ENCODE measurements around the gene DPP6. TPM values are rescaled to one million over a fixed set of nuclear protein-coding genes. Genes with fewer than 3 reads are reported as not detected.

Gene DPP6
- total and polyA plus RNA-seq, 2 experiments from 2014 or later = not detected

DNA sequence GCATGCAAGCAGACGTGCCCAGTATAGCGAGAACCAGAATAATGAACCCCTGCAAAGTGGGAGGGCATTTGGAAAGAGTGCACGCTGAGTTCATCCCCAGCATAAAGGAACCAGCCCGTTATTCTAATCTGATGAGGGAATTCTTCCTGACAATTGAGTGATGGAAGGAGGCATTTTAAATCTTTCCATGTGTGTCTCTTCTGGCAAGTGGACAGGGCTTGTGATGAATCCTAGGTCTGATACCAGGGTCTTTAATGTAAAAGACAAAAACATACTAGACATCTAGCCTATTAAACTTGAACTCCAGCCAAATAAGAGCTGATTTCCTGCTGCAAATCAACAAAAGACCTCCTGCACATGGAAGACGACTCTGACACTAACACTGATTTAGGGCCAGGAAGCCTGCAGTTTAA, 301.2 kb downstream of the DPP6 start (continued):
- TF ChIP-seq EZH2 (IDR thresholded peaks at IDR 0.05; ENCODE audit: low read depth, unreplicated experiment) (no peak), EZH2phosphoT487 (IDR thresholded peaks at IDR 0.05; ENCODE audit: unreplicated experiment) (no peak), ZNF114 (CRISPR knock-in tag; IDR thresholded peaks at IDR 0.05) (no peak), ZNF331 (CRISPR knock-in tag; IDR thresholded peaks at IDR 0.05; ENCODE audit: low read depth) (no peak), JUNB (IDR thresholded peaks at IDR 0.05; ENCODE audit: unreplicated experiment) (no peak), NANOG (IDR thresholded peaks at IDR 0.05; ENCODE audit: borderline replicate concordance) (no peak), CREB1 (CRISPR knock-in tag; IDR thresholded peaks at IDR 0.05; ENCODE audit: low read depth) (no peak), STAT1 (IDR thresholded peaks at IDR 0.05; ENCODE audit: unreplicated experiment) (no peak)
- TF ChIP-seq, protein P1, sequence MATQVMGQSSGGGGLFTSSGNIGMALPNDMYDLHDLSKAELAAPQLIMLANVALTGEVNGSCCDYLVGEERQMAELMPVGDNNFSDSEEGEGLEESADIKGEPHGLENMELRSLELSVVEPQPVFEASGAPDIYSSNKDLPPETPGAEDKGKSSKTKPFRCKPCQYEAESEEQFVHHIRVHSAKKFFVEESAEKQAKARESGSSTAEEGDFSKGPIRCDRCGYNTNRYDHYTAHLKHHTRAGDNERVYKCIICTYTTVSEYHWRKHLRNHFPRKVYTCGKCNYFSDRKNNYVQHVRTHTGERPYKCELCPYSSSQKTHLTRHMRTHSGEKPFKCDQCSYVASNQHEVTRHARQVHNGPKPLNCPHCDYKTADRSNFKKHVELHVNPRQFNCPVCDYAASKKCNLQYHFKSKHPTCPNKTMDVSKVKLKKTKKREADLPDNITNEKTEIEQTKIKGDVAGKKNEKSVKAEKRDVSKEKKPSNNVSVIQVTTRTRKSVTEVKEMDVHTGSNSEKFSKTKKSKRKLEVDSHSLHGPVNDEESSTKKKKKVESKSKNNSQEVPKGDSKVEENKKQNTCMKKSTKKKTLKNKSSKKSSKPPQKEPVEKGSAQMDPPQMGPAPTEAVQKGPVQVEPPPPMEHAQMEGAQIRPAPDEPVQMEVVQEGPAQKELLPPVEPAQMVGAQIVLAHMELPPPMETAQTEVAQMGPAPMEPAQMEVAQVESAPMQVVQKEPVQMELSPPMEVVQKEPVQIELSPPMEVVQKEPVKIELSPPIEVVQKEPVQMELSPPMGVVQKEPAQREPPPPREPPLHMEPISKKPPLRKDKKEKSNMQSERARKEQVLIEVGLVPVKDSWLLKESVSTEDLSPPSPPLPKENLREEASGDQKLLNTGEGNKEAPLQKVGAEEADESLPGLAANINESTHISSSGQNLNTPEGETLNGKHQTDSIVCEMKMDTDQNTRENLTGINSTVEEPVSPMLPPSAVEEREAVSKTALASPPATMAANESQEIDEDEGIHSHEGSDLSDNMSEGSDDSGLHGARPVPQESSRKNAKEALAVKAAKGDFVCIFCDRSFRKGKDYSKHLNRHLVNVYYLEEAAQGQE (IDR thresholded peaks at IDR 0.05; ENCODE audit: unreplicated experiment) = no peak
- TF ChIP-seq, protein P2, sequence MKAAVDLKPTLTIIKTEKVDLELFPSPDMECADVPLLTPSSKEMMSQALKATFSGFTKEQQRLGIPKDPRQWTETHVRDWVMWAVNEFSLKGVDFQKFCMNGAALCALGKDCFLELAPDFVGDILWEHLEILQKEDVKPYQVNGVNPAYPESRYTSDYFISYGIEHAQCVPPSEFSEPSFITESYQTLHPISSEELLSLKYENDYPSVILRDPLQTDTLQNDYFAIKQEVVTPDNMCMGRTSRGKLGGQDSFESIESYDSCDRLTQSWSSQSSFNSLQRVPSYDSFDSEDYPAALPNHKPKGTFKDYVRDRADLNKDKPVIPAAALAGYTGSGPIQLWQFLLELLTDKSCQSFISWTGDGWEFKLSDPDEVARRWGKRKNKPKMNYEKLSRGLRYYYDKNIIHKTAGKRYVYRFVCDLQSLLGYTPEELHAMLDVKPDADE (IDR thresholded peaks at IDR 0.05) = no peak

DNA sequence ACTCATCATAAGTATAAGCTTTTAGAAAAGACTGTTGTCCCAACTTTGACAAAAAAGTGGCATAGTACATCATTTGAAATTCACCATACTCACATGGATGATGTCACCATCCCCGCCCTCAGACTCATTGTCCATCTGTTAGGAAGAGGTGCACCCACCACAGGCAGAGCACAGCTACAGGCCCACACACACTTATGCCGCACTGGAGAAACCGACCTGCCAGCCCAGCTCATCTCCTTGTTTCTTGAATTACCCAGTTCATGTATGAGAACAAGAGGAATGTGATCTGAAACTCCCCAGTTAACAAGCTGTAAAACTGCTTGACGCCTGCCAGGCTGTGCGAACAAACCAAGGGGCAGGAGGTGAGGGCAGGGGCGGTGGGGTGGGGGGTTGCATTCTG, 312.0 kb downstream of the DPP6 start:
- Histone ChIP-seq H2AFZ (no peak overlapping the region), H3K27me3 (ENCODE audit: insufficient read depth) (no peaks in the 10 kb centered on the region), H3F3A (replicated peaks; ENCODE audit: low read depth) (no peaks in the 10 kb centered on the region), H3K4me1 (ENCODE audit: insufficient read depth) (no peaks in the 10 kb centered on the region), H3K4me3 (no peak overlapping the region), H3K4me2 (no peak overlapping the region), H3K9me2 (ENCODE audit: insufficient read depth) (no peaks in the 10 kb centered on the region), H3K27ac (ENCODE audit: low read depth) (no peak overlapping the region), H3K79me2 (replicated peaks; ENCODE audit: insufficient read depth) (no peaks in the 10 kb centered on the region), H4K20me1 (replicated peaks; ENCODE audit: insufficient read depth) (no peaks in the 10 kb centered on the region), H3K36me3 (ENCODE audit: insufficient read depth) (peaks cover 9% of the 10 kb centered on the region; the same call in 1 of the 2 replicates)
- no peaks in the 10 kb centered on the region for H3K36me3 Mint-ChIP-seq (ENCODE audit: low read depth)
- H3K4me3 Mint-ChIP-seq = no peak overlapping the region
- H3K9me3 Mint-ChIP-seq = no peaks in the 10 kb centered on the region
- no peak overlapping the region for H3K27ac Mint-ChIP-seq
- DNase-seq (ENCODE audit: low spot score) (no peak), ATAC-seq (no peak)
- H3K27me3 Mint-ChIP-seq (ENCODE audit: insufficient read depth, low read depth, poor library complexity) = peaks cover 1% of the 10 kb centered on the region
- no peaks in the 10 kb centered on the region for H3K4me1 Mint-ChIP-seq
- TF ChIP-seq, protein P3, sequence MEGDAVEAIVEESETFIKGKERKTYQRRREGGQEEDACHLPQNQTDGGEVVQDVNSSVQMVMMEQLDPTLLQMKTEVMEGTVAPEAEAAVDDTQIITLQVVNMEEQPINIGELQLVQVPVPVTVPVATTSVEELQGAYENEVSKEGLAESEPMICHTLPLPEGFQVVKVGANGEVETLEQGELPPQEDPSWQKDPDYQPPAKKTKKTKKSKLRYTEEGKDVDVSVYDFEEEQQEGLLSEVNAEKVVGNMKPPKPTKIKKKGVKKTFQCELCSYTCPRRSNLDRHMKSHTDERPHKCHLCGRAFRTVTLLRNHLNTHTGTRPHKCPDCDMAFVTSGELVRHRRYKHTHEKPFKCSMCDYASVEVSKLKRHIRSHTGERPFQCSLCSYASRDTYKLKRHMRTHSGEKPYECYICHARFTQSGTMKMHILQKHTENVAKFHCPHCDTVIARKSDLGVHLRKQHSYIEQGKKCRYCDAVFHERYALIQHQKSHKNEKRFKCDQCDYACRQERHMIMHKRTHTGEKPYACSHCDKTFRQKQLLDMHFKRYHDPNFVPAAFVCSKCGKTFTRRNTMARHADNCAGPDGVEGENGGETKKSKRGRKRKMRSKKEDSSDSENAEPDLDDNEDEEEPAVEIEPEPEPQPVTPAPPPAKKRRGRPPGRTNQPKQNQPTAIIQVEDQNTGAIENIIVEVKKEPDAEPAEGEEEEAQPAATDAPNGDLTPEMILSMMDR (conservative IDR thresholded peaks at IDR 0.05; ENCODE audit: low read depth in 2 of 2) = no peak
- TF ChIP-seq POLR2AphosphoS5 (IDR thresholded peaks at IDR 0.05; ENCODE audit: low read depth) = no peak
- TF ChIP-seq, protein P4, sequence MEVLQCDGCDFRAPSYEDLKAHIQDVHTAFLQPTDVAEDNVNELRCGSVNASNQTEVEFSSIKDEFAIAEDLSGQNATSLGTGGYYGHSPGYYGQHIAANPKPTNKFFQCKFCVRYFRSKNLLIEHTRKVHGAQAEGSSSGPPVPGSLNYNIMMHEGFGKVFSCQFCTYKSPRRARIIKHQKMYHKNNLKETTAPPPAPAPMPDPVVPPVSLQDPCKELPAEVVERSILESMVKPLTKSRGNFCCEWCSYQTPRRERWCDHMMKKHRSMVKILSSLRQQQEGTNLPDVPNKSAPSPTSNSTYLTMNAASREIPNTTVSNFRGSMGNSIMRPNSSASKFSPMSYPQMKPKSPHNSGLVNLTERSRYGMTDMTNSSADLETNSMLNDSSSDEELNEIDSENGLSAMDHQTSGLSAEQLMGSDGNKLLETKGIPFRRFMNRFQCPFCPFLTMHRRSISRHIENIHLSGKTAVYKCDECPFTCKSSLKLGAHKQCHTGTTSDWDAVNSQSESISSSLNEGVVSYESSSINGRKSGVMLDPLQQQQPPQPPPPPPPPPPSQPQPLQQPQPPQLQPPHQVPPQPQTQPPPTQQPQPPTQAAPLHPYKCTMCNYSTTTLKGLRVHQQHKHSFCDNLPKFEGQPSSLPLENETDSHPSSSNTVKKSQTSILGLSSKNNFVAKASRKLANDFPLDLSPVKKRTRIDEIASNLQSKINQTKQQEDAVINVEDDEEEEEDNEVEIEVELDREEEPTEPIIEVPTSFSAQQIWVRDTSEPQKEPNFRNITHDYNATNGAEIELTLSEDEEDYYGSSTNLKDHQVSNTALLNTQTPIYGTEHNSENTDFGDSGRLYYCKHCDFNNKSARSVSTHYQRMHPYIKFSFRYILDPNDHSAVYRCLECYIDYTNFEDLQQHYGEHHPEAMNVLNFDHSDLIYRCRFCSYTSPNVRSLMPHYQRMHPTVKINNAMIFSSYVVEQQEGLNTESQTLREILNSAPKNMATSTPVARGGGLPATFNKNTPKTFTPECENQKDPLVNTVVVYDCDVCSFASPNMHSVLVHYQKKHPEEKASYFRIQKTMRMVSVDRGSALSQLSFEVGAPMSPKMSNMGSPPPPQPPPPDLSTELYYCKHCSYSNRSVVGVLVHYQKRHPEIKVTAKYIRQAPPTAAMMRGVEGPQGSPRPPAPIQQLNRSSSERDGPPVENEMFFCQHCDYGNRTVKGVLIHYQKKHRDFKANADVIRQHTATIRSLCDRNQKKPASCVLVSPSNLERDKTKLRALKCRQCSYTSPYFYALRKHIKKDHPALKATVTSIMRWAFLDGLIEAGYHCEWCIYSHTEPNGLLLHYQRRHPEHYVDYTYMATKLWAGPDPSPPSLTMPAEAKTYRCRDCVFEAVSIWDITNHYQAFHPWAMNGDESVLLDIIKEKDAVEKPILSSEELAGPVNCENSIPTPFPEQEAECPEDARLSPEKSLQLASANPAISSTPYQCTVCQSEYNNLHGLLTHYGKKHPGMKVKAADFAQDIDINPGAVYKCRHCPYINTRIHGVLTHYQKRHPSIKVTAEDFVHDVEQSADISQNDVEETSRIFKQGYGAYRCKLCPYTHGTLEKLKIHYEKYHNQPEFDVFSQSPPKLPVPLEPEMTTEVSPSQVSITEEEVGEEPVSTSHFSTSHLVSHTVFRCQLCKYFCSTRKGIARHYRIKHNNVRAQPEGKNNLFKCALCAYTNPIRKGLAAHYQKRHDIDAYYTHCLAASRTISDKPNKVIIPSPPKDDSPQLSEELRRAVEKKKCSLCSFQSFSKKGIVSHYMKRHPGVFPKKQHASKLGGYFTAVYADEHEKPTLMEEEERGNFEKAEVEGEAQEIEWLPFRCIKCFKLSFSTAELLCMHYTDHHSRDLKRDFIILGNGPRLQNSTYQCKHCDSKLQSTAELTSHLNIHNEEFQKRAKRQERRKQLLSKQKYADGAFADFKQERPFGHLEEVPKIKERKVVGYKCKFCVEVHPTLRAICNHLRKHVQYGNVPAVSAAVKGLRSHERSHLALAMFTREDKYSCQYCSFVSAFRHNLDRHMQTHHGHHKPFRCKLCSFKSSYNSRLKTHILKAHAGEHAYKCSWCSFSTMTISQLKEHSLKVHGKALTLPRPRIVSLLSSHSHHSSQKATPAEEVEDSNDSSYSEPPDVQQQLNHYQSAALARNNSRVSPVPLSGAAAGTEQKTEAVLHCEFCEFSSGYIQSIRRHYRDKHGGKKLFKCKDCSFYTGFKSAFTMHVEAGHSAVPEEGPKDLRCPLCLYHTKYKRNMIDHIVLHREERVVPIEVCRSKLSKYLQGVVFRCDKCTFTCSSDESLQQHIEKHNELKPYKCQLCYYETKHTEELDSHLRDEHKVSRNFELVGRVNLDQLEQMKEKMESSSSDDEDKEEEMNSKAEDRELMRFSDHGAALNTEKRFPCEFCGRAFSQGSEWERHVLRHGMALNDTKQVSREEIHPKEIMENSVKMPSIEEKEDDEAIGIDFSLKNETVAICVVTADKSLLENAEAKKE (CRISPR knock-in tag; IDR thresholded peaks at IDR 0.05) = no peak
- TF ChIP-seq JUNB (IDR thresholded peaks at IDR 0.05; ENCODE audit: unreplicated experiment) = no peak
